GM19468 (cell line): ENCODE measurements around the gene INO80C.
A peak's percentile ranks its signal among the peaks of the same experiment; 100 is the strongest.

ENCODE experiments used
- ATAC-seq: cut with Tn5 transposase; IDR thresholded peaks from one replicate; pipeline ENCODE4 v1.9.1; 2021; ENCODE audit warnings: mild to moderate bottlenecking, moderate library complexity, moderate number of reproducible peaks; ENCODE audit not compliant: unreplicated experiment; ENCODE audit errors: extremely low read depth

INO80C gene

GRCh38 chr18:35497370-35498197 is at the start of gene INO80C:
TSS of gene INO80C (minus strand) at chr18:35497960. CDS start at chr18:35497874, 86 bp downstream.
- peak; percentile 96 for ATAC-seq

- no peak for ATAC-seq
These were observed 49.3 kb upstream of the INO80C start for GRCh38 chr18:35547008-35547605.

- ATAC-seq, result no peak
These were observed 44.6 kb upstream of the INO80C start for GRCh38 chr18:35542356-35542755.

- no peak for ATAC-seq
These were observed 37.5 kb upstream of the INO80C start for GRCh38 chr18:35535297-35535696.

- ATAC-seq, result no peak
These were observed 36.2 kb upstream of the INO80C start for GRCh38 chr18:35533916-35534405.

GRCh38 chr18:35528749-35529274 is 31.1 kb upstream of the INO80C start:
- no peak for ATAC-seq

GRCh38 chr18:35526495-35527059 is 28.8 kb upstream of the INO80C start:
- ATAC-seq, result no peak

GRCh38 chr18:35525795-35526494 is 28.2 kb upstream of the INO80C start:
- no peak for ATAC-seq

- no peak for ATAC-seq
These were observed 26.5 kb upstream of the INO80C start for GRCh38 chr18:35524226-35524625.

- ATAC-seq, result no peak
These were observed 24.6 kb upstream of the INO80C start for GRCh38 chr18:35522130-35522959.

- no peak for ATAC-seq
These were observed 23.4 kb upstream of the INO80C start for GRCh38 chr18:35521133-35521532.

GRCh38 chr18:35519148-35519899 is 21.6 kb upstream of the INO80C start:
- no peak for ATAC-seq

- ATAC-seq, result no peak
These were observed 20.0 kb upstream of the INO80C start for GRCh38 chr18:35517715-35518114.

GRCh38 chr18:35516789-35517188 is 19.0 kb upstream of the INO80C start:
- ATAC-seq, result no peak

- ATAC-seq, result no peak
These were observed 18.6 kb upstream of the INO80C start for GRCh38 chr18:35516351-35516750.

- ATAC-seq, result no peak
These were observed 17.8 kb upstream of the INO80C start for GRCh38 chr18:35515460-35516130.

- no peak for ATAC-seq
These were observed 17.1 kb upstream of the INO80C start for GRCh38 chr18:35514752-35515459.

- no peak for ATAC-seq
These were observed 16.5 kb upstream of the INO80C start for GRCh38 chr18:35514283-35514682.
